SK-N-SH treated with all-trans-retinoic acid at 6 μM for 48 hours (cell line): ENCODE data around the gene NT5DC1.

Experiments used
- ATAC-seq: fragments of 200-7000 bp; cut with Tn5 transposase; 3 replicates; pipeline ENCODE4 v1.9.1; 2020; ENCODE audit warnings: mild to moderate bottlenecking, moderate library complexity
- ARNTL ChIP-seq: fragments of 450-650 bp; formaldehyde crosslinking; IDR thresholded peaks from 2 replicates; pipeline ENCODE4 v1.5.0; 2020; ENCODE audit warnings: low read depth, mild to moderate bottlenecking, moderate library complexity, borderline replicate concordance
- BACH2 ChIP-seq: fragments of 250-450 bp; sonication (Bioruptor Pico); IDR thresholded peaks from 2 replicates; pipeline ENCODE4 v1.9.0; 2021; ENCODE audit warnings: mild to moderate bottlenecking, borderline replicate concordance
- CREB5 ChIP-seq: fragments of 250-450 bp; sonication (Bioruptor Pico); IDR thresholded peaks from 2 replicates; pipeline ENCODE4 v1.5.1; 2020; ENCODE audit warnings: low read depth, mild to moderate bottlenecking, moderate library complexity
- CSRNP3 ChIP-seq: fragments of 250-450 bp; sonication (Bioruptor Pico); IDR thresholded peaks from 2 replicates; pipeline ENCODE4 v1.5.1; 2021; ENCODE audit warnings: mild to moderate bottlenecking, moderate library complexity
- ESRRG ChIP-seq: fragments of 250-450 bp; sonication (Bioruptor Pico); IDR thresholded peaks from 2 replicates; pipeline ENCODE4 v1.6.1; 2021; ENCODE audit warnings: mild to moderate bottlenecking
- GLIS3 ChIP-seq: fragments of 250-450 bp; sonication (Bioruptor Pico); IDR thresholded peaks from 2 replicates; pipeline ENCODE4 v1.5.0; 2020; ENCODE audit warnings: mild to moderate bottlenecking, moderate library complexity
- ISL1 ChIP-seq: fragments of 250-450 bp; sonication (Bioruptor Pico); IDR thresholded peaks from 2 replicates; pipeline ENCODE4 v2.1.2; 2022; ENCODE audit warnings: mild to moderate bottlenecking, moderate library complexity
- OSR1 ChIP-seq: fragments of 250-450 bp; sonication (Bioruptor Pico); IDR thresholded peaks from 2 replicates; pipeline ENCODE4 v1.8.0; 2022; ENCODE audit warnings: moderate library complexity, mild to moderate bottlenecking, inconsistent platforms
- PATZ1 ChIP-seq: fragments of 250-450 bp; sonication (Bioruptor Pico); IDR thresholded peaks from 2 replicates; pipeline ENCODE4 v1.8.0; 2020; ENCODE audit warnings: mild to moderate bottlenecking, moderate library complexity, borderline replicate concordance
- POU6F1 ChIP-seq: fragments of 250-450 bp; sonication (Bioruptor Pico); IDR thresholded peaks from 2 replicates; pipeline ENCODE4 v1.8.0; 2021; ENCODE audit warnings: low read depth, mild to moderate bottlenecking, moderate library complexity, borderline replicate concordance
- PPARA ChIP-seq: fragments of 250-450 bp; sonication (Bioruptor Pico); IDR thresholded peaks from 2 replicates; pipeline ENCODE4 v1.5.0; 2020; ENCODE audit warnings: mild to moderate bottlenecking, borderline replicate concordance
- RARB ChIP-seq: fragments of 250-450 bp; sonication (Bioruptor Pico); IDR thresholded peaks from 2 replicates; pipeline ENCODE4 v1.8.0; 2021; ENCODE audit warnings: mild to moderate bottlenecking, moderate library complexity
- SNAI2 ChIP-seq: fragments of 250-450 bp; sonication (Bioruptor Pico); IDR thresholded peaks from 2 replicates; pipeline ENCODE4 v1.5.0; 2020; ENCODE audit warnings: mild to moderate bottlenecking, moderate library complexity
- TCF4 ChIP-seq: fragments of 250-450 bp; sonication (Bioruptor Pico); IDR thresholded peaks from 2 replicates; pipeline ENCODE4 v1.8.0; 2021; ENCODE audit warnings: mild to moderate bottlenecking, moderate library complexity, borderline replicate concordance
- TOX ChIP-seq: fragments of 250-450 bp; sonication (Bioruptor Pico); IDR thresholded peaks from 2 replicates; pipeline ENCODE4 v1.8.0; 2021; ENCODE audit warnings: mild to moderate bottlenecking, moderate library complexity, borderline replicate concordance
- TSHZ2 ChIP-seq: fragments of 250-450 bp; sonication (Bioruptor Pico); IDR thresholded peaks from 2 replicates; pipeline ENCODE4 v1.5.0; 2020; ENCODE audit warnings: mild to moderate bottlenecking, moderate library complexity
- ZC3H10 ChIP-seq: fragments of 250-450 bp; sonication (Bioruptor Pico); IDR thresholded peaks from 2 replicates; pipeline ENCODE4 v1.5.1; 2021; ENCODE audit warnings: mild to moderate bottlenecking, moderate library complexity
- ZFP3 ChIP-seq: fragments of 250-450 bp; sonication (Bioruptor Pico); IDR thresholded peaks from 2 replicates; pipeline ENCODE4 v1.5.0; 2020; ENCODE audit warnings: mild to moderate bottlenecking, moderate library complexity
- ZFP30 ChIP-seq: fragments of 450-650 bp; formaldehyde crosslinking; IDR thresholded peaks from 2 replicates; pipeline ENCODE4 v1.5.0; 2022; ENCODE audit warnings: mild to moderate bottlenecking, moderate library complexity
- ZNF565 ChIP-seq: fragments of 450-650 bp; formaldehyde crosslinking; conservative IDR thresholded peaks from 2 replicates; pipeline ENCODE4 v1.5.0; 2020; ENCODE audit warnings: low read depth, mild to moderate bottlenecking, moderate library complexity
- ZNF70 ChIP-seq: fragments of 450-650 bp; formaldehyde crosslinking; IDR thresholded peaks from 2 replicates; pipeline ENCODE4 v1.5.0; 2020; ENCODE audit warnings: mild to moderate bottlenecking, moderate library complexity
- ZNF8 ChIP-seq: fragments of 450-650 bp; formaldehyde crosslinking; IDR thresholded peaks from 2 replicates; pipeline ENCODE4 v1.5.0; 2020; ENCODE audit warnings: mild to moderate bottlenecking, moderate library complexity

NT5DC1 gene

GRCh38 chr6:116062496-116062895 lies 38.2 kb upstream of the NT5DC1 start:
- TF ChIP-seq TOX (CRISPR knock-in tag) = no peak
- TF ChIP-seq POU6F1 = no peak
- no peak for TF ChIP-seq ZFP3 (CRISPR knock-in tag)
- TF ChIP-seq ZNF70 (CRISPR knock-in tag) = no peak
- TF ChIP-seq ISL1 (CRISPR knock-in tag) = no peak
- no peak for TF ChIP-seq GLIS3 (CRISPR knock-in tag)
- TF ChIP-seq PPARA (CRISPR knock-in tag) = no peak
- ATAC-seq = no peak

- TF ChIP-seq CREB5 (CRISPR knock-in tag) = no peak
- TF ChIP-seq TCF4 (CRISPR knock-in tag) = 0 out of 2 replicates have a peak, but pooled peaks have one; percentile 25
- TF ChIP-seq ZNF70 (CRISPR knock-in tag) = no peak
- peak; percentile 75 for TF ChIP-seq ISL1 (CRISPR knock-in tag)
- no peak for TF ChIP-seq OSR1 (CRISPR knock-in tag)
- no peak for TF ChIP-seq ARNTL (CRISPR knock-in tag)
- ATAC-seq = no peak
Measured at GRCh38 chr6:116064666-116065065, 36.0 kb upstream of the NT5DC1 start.

GRCh38 chr6:116066789-116067188 lies 33.9 kb upstream of the NT5DC1 start:
- ATAC-seq = no peak
- TF ChIP-seq PATZ1 (CRISPR knock-in tag) = no peak
- no peak for TF ChIP-seq GLIS3 (CRISPR knock-in tag)
- TF ChIP-seq PPARA (CRISPR knock-in tag) = no peak
- TF ChIP-seq ZNF565 (CRISPR knock-in tag) = no peak
- no peak for TF ChIP-seq ZFP3 (CRISPR knock-in tag)
- TF ChIP-seq OSR1 (CRISPR knock-in tag) = no peak
- TF ChIP-seq SNAI2 (CRISPR knock-in tag) = no peak
- no peak for TF ChIP-seq RARB (CRISPR knock-in tag)
- no peak for TF ChIP-seq TSHZ2 (CRISPR knock-in tag)
- TF ChIP-seq TOX (CRISPR knock-in tag) = no peak
- TF ChIP-seq ZFP30 (CRISPR knock-in tag) = no peak
- TF ChIP-seq CSRNP3 = no peak
- no peak for TF ChIP-seq ZNF70 (CRISPR knock-in tag)
- TF ChIP-seq ESRRG (CRISPR knock-in tag) = no peak
- TF ChIP-seq POU6F1 = no peak
- TF ChIP-seq ZNF8 (CRISPR knock-in tag) = no peak
- TF ChIP-seq BACH2 (CRISPR knock-in tag) = no peak
- no peak for TF ChIP-seq TCF4 (CRISPR knock-in tag)
- TF ChIP-seq ARNTL (CRISPR knock-in tag) = no peak
- no peak for TF ChIP-seq ZC3H10 (CRISPR knock-in tag)
